Cerebellar cortex (tissue), 1 donor: Measurements from ENCODE around the gene ATF1.
"Not testable (repeated sequence)": the region's sequence is repeated elsewhere in the genome, so short reads cannot be mapped to it uniquely, and the experiment has no call there.

Experiments
- DNase-seq: peaks from one replicate; pipeline ENCODE4 v3.0.0-alpha.2; 2015; ENCODE audit warnings: low spot score

Gene ATF1

DNA sequence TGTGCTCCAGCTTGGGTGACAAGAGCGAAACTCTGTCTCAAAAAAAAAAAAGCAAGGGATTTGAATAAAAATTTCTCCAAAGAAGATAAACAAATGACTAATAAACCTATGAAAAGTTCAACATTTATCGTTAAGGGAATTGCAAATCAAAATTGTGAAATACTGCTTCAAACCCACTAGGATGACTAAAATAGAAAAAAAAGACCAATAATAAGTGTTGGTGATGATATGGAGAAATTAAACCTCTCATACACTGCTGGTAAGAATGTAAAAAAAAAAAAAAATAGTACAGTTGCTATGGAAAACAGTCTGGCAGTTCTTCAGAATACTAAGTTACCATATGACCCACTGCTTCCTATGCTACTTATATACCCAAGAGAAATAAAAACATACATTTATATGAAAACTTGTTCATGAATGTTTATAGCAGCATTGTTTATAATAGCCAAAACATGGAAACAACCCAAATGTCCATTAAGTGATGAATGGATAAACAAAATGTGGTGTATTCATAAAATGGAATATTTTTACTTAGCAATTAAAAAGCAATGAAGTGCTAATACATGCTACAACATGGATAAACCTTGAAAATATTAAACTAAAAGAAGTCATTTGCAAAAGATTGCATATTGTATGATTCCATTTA lies 39.5 kb downstream of the ATF1 start:
- no peak for DNase-seq

DNA sequence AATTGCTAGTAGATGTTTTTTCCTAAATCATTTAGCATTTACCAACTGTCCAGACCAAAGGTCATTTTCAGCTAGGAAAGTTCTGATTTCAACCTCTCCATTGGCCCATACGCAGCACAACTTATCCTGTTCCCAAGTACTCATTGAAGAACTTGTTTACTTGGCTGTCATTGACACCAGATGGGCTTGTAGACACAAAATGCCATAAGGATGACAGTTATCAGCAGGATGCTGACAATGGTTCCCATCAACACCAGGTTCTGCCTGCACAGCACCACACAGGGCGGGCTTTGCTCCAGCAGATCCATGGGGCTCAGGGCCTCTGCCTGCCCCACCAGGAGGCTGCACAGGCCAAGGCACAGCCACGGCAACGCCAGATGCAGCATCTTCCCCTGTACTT lies 42.3 kb downstream of the ATF1 start:
- peak; percentile 88 for DNase-seq

DNA sequence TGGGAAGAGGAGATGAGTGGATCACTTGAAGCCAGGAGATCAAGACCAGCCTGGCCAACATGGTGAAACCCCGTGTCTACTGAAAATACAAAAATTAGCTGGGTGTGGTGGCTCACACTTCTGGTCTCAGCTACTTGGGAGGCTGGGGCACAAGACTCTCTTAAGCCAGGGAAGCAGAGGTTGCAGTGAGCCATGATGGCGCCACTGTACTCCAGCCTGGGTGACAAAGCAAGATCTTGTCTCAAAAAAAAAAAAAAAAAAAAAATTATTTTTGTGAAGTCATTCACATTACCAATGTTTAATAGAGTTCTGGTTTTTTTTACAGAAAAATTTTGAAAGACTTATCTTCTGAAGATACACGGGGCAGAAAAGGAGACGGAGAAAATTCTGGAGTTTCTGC lies 45.2 kb downstream of the ATF1 start:
- DNase-seq = not testable (repeated sequence)

DNA sequence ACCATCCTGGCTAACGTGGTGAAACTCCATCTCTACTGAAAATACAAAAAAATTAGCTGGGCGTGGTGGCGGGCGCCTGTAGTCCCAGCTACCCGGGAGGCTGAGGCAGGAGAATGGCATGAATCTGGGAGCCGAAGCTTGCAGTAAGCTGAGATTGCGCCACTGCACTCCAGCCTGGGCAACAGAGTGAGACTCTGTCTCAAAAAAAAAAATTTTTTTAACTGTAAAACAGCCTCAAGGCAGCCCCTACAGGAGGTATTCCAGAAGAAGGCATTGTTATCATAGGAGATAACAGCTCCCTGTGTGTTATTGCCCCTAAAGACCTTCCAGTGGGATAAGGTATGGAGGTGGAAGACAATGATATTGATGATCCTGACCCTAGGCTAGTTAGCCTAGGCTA lies 51.0 kb downstream of the ATF1 start:
- DNase-seq = not testable (repeated sequence)

DNA sequence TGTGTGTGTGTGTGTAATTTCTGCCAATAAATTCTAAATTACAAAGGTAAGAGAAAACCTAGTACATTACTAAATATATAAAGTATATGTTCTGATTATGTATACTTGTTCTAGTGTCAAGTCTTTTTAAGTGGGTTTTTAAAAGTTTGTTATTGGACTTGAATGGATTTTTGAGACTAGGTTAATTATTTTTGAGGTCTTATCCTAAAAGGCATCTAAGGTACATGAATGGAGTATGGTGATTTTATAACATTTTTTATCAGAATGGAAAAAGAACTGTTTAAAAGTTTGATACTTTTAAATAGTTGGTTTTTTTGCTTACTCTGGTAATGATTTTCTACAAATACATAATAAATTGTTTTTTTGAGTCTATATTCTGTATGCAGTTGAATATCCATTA lies 56.3 kb downstream of the ATF1 start:
- no peak for DNase-seq

DNA sequence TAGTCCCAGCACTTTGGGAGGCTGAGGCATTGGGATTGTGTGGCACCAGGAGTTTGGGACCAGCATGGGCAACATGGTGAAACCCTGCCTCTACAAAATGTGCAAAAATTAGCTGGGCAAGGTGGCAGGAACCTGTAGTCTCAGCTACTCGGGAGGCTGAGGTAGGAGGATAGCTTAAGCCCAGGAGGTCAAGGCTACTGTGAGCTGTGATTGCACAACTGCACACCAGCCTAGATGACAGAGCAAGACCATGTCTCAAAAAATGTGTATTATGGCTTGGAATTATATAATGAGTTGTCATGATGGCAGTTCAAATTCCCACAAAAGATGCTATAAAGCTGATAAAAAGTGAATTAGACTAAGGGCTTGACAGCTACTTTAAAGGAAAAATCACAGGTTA lies 58.2 kb downstream of the ATF1 start:
- no peak for DNase-seq

DNA sequence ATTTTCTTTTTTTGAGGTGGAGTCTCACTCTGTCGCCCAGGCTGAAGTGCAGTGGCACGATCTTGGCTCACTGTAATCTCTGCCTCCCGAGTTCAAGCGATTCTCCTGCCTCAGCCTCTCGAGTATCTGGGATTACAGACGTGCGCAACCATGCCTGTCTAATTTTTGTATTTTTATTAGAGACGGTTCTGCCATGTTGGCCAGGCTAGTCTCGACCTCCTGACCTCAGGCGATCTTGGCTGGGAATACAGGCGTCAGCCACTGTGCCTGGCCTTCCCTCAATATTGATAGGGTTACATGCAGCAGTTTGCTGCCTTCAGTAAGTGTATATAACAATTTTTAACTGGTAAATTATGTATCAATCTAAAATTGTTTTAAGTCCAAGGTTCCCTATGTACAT lies 59.8 kb downstream of the ATF1 start:
- not testable (repeated sequence) for DNase-seq

DNA sequence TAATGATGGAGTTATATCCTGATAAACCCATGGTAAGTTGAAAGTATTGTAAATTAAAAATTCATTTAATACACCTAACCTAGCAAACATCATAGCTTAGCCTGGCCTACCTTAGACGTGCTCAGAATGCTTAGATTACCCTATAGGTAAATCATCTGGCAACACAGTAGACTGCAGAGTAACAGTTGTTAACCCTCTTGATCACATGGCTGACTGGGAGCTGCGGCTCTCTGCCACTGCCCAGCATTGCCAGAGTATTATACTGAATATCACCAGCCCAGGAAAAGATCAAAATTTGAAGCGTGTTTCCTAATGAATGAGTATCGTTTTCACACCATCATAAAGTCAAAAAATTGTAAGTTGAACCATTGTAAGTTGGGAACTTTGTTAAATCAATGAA lies 61.0 kb downstream of the ATF1 start:
- DNase-seq = no peak

DNA sequence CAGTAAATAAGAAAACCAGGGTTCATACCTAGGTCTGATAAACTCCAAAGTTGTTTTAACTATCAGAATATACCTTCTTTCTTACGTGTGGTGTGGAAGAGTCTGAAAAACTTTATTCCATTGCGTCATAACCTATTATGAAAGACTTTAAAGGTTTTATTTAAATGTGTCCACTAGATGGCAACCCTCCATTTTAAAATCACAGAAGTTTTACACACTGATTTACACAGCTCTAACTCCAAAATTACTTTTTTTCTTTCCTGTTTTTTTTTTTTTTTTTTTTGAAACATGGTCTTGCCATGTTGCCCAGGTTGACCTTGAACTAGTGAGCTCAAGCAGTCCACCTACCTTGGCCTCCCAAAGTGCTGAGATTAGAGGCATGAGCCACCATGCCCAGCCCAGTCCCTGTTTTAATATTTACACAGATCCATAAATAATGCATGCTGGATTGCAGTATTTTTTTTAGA lies 61.5 kb downstream of the ATF1 start:
- DNase-seq = peak; percentile 77

DNA sequence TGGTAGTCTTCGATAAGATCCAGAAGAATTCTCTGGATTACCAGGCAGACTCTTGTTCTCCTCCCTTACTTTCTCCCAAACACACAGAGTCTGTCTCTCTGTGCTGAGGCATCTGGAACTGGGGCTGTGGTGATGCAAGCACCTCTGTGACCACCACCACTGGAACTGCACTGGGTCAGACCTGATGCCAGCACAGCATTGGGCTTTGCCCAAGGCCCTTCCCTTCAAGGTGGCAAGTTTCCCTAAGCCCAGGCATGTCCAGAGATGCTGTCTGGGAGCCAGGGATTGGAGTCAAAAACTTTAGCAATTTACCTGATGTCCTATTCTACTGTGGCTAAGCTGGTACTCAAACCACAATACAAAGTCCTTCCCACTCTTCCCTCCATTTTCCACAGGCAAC lies 64.2 kb downstream of the ATF1 start:
- no peak for DNase-seq

DNA sequence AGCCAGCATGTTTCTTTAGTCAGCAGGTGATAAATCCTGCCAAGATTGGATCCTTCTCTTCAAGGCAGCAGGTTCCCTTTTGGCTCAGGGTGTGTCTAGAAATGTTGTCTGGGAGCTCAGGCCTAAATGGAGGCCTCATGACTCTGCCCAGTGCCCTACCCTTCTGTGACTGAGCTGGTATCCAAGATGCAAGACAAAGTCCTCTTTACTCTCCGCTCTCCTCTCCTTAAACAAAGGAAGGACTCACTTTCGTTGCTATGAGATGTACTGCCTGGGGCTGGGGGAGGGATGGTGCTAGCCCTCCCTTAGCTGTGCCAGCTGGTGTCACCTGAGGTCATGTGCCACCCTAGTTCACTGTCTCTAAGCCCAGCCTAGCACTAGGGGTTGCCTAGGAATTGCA lies 65.0 kb downstream of the ATF1 start:
- no peak for DNase-seq

DNA sequence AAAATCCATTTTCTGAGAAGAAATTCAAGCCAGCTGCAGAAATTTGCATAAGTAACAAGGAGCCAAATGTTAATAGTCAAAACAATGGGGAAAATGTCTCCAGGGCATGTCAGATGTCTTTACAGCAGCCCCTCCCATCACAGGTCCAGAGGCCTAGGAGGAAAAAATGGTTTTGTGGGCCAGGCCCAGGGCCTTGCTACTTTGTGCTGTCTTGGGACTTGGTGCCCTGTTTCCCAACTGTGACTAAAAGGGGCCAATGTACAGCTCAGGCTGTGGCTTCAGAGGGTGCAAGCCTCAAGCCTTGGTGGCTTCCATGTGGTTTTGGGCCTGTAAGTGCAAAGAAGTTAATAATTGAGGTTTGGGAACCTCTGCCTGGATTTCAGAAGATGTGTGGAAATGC lies 69.9 kb downstream of the ATF1 start:
- not testable (repeated sequence) for DNase-seq

DNA sequence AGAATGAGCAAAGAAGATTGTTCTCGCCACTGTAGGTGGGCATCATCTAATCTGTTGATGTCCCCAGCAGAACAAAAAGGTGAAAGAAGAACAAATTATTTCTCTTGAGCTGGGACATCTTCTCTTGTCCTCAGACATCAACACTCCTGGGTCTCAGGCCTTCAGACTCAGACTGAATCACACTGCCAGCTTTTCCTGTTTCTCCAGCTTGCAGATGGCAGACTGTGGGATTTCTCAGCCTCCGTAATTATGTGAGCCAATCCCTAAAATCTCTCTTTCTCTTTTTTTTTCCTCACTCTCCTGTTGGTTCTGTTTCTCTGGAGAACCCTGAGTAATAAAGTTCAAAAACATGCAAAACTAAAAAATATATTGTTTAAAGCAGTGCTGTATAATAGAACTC lies 75.1 kb downstream of the ATF1 start:
- no peak for DNase-seq

DNA sequence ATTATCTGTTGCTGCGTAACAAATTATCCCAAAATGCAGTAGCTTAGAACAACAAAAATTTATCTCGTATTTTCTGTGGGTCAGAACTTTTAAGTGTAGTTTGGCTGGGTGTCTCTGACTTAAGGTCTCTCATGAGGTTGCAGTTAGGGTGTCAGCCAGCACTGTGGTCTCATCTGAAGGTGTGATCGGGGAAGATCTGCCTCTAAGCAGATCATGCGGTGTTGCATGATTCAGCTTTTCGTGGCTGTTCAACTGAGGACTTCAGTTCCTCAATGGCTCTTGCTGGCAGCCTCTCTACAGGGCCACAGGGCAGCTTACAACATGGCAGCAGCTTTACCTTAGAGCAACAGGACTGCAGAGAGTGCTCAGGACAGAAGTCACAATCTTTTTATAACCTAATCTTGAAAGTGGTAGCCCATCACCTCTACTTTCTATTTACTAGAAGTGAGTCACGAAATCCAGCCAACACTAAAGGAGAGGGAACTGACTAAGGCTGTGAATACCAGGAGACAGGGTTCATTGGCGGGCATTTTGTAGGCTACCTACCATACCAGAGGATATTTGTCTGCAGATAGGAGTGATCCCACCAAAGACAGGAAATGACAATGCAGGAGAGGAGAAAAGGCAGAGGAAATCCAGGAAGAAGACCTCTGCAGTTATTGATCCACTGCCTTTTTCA lies 77.0 kb downstream of the ATF1 start:
- no peak for DNase-seq

DNA sequence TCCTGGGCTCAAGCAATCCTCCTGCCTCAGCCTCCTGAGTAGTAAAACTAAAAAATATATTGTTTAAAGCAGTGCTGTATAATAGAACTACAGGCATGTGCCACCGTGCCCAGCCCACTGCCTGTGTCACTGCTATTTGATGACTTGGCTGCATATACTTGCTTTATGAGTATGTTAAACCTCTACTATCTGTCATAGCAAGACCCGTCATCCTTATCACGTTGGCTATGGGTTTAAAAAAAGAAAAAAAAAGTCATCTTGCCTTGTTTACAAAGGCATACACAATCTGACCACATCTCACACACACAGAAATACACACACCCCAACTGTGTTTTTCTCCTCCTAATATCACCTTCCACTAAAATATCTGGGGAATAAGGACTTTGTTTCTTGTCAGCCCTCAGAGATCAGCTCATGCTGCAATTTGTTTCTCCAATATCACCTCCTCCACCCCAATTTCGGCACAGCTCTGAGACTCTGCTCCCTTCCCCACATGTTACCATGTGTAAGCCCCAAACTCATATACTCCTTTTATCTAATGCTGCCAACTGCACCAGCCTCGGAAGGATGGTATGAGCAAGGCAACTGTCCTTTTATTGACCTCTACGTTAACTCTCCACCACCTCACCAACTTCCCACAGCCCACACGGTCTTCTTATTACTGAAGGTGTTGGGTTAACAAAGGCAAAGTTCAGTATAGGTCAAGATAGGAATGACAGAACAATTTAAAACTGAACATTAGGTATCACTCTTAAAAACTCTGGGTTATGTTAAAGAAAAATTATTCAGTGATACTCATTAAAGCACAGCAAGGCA lies 78.0 kb downstream of the ATF1 start:
- no peak for DNase-seq

DNA sequence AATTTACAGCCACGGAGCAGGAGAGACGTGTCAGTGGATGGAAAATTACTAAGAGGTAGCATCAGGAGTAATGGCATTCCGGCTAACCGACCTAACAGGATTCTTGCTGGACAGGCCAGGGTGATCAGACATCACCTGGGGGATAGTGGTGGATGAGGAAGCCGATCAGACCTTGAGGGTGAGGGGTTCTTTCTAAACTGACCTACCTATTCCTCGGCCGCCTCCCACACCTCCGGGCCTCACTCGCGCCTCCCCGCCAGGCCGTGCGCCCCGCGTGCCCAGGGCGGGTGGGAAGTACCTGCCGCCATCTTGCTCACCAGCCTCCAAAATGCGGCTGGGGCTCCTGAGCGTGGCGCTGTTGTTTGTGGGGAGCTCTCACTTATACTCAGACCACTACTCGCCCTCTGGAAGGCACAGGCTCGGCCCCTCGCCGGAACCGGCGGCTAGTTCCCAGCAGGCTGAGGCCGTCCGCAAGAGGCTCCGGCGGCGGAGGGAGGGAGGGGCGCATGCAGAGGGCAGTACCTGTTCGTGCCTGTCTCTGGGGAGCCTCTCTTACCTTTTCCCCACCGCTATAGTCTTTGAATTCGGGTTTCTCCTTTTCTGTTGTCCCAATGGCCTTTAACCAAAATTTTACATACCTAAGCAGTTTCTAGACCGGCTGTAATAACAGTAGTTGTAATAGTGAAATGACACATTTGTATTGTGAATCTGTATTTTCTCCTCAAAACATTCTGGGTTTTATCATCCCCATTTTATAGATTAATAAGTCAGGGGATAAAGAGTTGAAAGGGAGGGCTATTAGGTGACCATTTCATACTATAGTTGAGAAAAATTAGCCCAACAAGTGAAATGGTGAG lies 79.0 kb downstream of the ATF1 start, which contains the start of gene TMPRSS12:
TMPRSS12 (plus strand) TSS at position 290 of the 857 bp plus-strand sequence; CDS start at position 329, 39 bp downstream.
- DNase-seq = no peak

DNA sequence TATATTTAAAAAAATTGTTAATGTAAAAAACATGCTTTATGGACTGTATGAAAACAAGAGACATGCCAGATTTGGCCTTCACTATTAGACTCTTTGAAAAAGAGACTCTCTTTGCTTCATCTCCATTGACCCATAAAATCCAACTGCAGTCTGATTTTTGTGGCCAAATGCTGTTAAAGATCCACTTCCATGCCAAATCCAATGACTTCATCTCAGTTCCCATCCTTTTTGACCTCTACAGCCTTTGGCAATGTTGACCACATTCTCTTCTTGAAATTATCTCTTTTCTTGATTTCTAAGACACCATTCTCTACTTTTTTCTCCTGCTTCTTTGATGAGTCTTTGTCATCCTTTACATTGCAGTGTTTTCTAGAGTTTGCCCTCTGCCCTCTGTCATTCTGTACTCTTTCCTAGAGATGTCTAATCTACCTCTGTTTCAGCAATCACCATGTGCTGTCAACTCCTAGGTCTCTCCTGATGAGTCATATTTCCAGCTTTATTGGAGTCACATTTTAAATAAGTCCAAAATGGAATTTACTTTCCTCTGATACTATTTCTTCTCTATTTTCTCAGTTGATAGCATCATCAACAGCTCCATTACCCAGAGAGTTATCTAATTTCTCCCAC lies 81.2 kb downstream of the ATF1 start:
- DNase-seq = no peak

DNA sequence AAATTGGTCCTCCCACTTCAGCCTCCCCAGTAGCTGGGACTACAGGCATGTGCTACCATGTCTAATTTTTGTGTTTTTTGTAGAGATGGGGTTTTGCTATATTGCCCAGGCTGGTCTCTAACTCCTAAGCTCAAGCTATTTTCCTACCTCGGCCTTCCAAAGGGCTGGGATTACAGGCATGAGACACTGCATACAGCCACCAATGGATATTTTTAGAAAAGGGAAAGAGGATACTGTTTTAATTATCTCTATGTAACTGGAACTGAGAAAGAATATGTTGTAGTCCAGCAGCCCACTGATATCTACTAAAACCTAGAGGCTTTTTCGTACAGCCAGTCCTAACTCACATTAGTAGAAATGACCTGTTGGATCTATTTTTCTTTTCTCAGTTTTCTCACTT lies 85.1 kb downstream of the ATF1 start:
- no peak for DNase-seq

DNA sequence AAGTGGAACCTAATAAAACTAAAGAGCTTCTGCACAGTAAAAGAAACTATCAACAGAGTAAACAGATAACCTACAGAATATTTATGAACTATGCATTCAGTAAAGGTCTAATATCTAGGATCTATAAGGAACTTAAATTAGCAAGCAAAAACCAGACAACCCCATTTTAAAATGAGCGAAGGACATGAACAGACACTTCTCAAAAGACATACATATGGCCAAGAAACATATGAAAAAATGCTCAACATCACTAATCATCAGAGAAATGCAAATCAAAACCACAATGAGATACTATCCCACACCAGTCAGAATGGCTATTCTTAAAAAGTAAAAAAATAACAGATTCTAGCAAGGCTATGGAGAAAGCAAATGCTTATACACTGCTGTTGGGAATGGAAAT lies 91.3 kb downstream of the ATF1 start:
- not testable (repeated sequence) for DNase-seq

DNA sequence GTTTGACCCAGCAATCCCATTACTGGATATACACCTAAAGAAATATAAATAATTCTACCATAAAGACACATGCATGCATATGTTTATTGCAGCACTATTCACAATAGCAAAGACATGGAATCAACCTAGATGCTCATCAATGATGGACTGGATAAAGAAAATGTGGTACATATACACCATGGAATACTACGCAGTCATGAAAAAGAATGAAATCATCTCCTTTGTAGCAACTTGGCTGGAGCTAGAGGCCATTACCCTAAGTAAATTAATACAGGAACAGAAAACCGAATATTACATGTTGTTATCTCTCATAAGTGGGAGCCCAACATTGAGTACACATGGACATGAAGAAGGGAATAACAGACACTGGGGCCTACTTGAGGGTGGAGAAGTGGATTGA lies 91.8 kb downstream of the ATF1 start:
- not testable (repeated sequence) for DNase-seq

DNA sequence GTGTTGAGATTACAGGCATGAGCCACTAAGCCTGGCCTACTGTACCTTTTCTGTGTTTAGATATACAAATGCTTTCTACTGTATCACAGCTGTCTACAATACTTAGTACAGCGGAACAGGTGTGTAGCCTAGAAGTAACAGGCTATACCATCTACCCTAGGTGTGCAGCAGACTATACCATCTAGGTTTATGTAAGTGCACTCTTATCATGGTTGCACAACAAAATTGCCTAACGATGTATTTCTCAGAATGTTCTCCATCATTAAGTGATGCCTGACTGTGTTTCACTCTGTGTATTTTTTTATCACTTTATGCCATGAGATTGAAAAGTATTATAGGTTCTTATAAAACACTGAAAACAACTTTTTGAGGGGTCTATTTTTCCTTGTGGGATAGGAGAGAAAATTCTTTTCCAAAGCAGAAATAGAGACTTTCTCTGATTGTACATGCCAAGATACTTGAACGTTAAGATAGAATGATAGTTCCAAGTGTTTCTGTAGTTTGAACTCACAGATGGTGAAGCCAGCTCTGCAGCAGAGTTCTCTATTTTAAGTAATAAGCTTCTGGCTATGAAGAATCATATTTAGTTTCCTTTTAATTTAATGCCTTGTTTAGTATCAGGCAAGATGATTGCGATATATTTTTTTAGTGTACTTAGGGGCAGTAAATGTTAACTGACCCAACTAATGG lies 95.9 kb downstream of the ATF1 start:
- no peak for DNase-seq
